Measurements from ENCODE around the gene NEGR1.

The NEGR1 gene

DNA sequence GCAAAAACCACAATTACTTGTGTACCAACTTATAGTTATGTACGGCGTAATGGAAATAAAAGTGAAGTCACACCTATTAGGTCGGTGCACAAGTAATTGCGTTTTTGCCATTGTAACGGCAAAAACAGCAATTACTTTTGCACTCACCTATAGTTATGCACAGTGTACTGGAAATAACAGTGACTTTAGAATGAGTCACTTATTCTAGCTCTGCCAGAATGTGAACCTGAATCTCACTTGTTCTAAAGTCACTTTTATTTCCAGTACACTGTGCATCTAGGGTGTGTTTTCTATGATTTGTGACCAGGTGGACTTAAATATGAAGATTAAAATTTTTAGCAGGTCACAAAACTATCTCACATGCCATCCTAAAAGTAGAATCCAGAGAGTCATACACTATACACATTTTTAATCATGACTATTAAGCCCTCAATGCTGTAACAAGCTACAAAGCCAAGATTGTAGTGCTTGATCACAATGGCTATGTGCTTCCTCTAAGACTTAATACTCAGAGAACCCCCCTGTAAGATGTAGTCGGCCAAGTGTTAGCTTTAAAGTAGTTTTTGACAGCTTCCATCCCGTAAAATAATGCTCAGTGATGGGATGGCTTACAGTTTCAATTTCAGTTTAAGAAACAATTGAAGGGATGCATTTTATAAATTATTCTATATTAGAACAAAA lies 218.8 kb downstream of the NEGR1 start:
- H3K4me3 ChIP-seq (ENCODE audit: low read length), result no peak overlapping the region
- no peak for DNase-seq (ENCODE audit: low read depth, low spot score)

DNA sequence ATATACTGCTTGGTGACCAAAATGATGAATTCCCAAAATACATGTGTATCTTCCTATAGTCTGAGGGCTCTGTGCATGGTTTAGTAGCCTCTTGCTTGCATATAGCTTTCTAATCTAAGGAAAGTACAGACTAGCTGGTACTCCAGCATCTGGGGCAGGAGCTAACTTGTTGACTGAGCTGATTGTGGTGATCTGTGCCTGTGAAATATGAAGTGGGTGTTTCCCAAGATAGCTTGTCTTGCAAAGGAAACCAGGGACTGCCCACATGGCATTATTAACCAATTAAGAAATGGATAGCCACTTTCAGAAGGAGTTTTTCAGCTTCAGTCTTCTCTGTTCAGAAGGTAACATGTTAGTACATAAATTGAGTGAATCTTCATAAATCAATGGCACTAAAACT lies 219.8 kb downstream of the NEGR1 start:
- DNase-seq (ENCODE audit: low read depth, low spot score), result no peak
- no peak overlapping the region for H3K4me3 ChIP-seq (ENCODE audit: low read length)

DNA sequence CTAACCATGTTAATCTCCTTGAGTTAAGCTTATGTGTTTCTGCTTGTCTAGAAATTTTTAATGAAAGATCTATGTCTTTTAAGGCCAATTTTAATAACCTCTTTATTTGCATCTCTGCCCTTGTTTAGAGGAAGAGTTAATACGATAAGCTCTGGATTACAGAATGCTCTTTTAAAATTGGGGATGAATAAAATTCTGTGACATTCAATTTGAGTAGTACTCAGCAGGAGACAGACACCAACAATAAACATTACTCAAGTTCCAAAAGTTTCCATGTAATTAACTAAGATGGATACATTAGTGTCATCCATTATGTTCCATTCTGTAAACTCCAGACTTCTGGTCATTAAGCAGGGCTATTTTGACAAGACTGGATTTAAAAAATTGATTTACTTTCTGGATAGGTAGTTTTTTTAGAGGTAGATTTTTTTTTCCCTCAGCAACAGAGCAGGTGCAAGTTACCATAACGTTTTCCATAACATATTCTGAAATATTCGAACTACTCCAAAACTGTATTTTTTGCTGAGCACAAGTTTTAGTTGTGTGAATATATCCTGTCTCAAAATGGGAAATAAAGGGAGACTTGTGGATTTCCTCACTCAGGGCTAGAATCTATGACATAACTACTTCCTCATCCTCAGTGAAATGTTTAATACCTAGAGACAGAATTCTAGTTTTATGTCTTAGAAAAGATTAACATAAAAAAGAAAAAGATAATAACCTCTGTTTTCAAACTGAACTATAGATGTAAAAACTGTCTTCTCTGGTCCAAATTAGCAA lies 221.7 kb downstream of the NEGR1 start:
- no peak overlapping the region for H3K4me3 ChIP-seq (ENCODE audit: low read length)
- DNase-seq (ENCODE audit: low read depth, low spot score), result no peak

DNA sequence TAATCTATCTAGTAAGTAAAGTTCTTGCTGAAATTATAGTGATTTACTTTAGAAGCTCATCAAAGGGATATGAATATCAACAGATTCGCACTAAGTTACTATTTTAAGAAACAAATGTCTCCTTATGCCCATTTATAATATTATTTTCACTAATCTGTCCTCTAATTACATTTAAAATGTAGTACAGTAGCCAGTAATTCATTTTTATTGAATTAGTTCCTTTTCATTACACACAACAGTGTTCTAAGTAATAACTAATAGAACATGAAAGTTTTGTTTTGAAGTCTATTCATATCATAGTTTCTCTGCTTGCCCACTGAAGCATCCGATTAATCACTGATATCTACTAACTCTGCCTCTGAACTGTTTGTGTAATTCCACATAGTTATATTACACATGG lies 225.8 kb downstream of the NEGR1 start:
- no peak overlapping the region for H3K4me3 ChIP-seq (ENCODE audit: low read length)
- no peak for DNase-seq (ENCODE audit: low read depth, low spot score)

DNA sequence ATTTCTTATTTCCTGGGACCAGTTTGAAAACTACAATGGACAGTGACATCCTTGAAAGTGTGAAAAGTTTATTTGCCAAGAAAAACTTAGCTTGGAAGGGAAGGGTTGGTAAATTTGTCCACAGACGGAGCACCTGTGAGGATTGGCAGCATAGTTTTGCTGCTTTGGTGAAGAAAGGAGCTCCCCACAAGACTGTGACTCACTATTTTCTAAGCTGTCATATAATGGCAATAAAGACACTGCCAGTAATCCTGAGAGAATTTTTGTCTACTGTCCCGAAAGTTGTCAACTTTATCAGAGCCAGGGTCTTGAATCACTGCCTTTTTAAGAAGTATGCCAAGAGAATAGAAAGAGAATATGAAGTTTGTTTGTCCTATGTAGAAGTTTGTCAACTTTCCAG lies 230.8 kb downstream of the NEGR1 start:
- no peak overlapping the region for H3K4me3 ChIP-seq (ENCODE audit: low read length)
- no peak for DNase-seq (ENCODE audit: low read depth, low spot score)

DNA sequence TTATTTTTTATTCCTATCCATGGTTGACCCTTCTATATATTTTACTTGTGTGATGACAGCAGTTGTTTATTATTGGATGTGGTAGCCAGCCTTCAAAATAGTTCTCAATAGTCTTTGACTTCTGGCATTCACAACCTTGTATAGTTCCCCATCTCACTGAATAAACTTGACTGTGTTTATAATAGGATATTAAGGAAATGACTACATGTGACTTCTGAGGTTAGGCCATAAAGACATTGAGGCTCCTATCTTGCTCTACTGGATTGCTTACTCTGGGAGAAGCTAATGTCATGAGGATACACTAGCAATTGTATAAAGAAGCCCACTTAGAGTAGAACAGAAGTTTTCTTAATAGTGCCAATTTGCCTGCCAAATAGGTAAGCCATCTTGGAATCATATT lies 231.8 kb downstream of the NEGR1 start:
- no peak for DNase-seq (ENCODE audit: low read depth, low spot score)
- no peak overlapping the region for H3K4me3 ChIP-seq (ENCODE audit: low read length)

DNA sequence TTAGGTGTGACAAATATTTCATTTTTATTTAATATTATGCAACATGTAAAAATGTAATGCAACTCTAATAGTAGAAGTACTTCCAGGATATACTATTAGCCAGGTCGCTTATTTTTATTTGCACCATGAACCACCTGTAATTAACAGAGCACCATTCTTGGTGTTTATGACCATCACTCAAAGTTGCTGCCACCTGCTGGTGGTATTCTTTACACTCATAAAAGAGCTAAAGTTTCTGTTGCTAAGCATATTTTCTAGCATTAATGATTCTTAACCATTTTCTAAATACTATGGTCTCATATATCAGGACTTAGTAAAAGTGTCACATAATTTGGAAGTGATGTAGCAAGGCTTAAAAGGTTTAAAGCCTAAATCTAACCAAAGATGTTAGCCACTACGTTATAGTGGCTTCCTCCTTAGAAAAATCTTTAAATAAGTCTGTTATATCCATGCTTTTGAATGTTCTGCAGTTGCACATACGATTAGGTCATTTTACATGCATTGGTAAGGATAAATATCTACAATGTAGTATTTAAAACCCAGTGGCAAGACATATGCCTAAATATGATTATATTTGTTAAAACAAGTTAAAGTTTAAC lies 244.5 kb downstream of the NEGR1 start:
- no peak overlapping the region for H3K4me3 ChIP-seq (ENCODE audit: low read length)
- peak; percentile 49 for DNase-seq (ENCODE audit: low read depth, low spot score)

DNA sequence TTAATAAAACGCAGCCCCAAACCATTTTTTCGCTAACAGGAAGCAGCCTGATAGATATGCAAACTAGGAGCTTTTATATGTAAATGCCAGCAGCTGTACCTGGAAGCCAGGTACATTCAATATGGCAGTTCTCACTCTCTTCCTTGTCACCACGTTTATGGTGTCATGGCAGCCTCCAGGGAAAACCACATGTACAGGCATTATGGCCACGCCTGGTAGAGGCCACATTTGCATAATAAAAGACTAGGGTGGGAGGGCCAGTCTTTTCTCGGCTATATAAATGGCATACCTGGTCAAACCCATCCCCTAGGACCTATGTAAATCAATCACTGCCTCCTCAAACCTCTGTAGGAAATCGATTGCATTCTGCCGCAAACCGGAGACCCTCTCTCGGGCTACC lies 247.5 kb downstream of the NEGR1 start:
- H3K4me3 ChIP-seq (ENCODE audit: low read length), result no peak overlapping the region
- no peak for DNase-seq (ENCODE audit: low read depth, low spot score)

DNA sequence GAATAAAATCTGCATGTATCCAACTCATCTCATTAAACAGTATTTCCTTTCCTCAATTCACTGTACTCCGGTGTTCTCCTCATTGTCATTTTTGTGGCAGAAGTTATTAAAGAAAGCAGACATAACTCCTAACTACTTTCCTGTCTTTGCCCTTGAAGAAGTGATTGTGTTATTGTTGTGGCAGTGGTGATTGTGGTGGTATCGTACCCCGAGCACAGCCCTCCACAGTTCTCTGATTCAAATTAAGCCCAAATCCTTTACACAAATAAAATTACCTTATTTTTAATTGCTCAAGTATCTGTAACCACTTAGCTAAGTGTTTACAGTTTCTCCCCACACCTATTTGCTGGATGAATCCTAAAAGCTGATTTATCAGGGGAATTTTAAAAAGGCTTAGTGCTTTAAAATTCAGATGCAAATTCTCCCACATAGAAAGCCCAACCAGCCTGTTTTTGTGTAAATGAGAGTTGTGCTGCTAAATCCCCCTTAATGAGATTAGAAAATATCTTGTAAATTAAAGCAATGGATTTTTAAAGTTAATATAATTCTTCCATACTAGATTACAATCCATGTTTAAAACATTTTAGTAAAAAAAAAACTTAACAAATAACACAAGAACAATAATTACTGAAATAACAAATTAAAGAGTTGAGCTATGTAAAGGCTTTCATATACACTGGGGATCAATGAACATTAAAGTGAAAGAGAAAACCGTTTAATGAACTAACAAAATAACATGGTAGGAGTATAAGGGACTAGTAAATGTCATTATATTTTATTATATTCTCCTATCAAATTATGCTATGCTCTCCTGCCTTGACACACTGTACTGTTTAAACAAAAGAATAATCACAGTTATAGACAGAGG lies 259.0 kb downstream of the NEGR1 start:
- H3K4me3 ChIP-seq (ENCODE audit: low read length), result no peak overlapping the region
- DNase-seq (ENCODE audit: low read depth, low spot score), result no peak

DNA sequence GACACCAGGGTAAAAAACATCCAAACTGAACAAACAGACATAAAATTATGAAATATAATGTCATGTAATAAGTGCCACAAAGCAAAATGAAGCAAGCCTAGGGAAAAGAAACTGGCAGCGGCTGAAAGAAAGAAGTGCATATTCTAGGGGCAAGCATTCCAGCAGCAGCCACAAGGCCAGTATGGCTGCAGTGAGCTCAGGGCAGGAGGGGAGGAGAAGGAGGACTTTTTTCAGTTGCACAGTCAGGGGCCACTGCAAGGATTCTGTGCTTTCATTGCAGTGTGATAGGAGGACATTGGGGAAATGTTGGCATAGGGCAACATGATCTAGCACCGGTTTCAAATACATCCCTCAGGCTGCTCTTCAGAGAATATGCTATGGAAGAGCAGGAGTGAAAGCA lies 263.8 kb downstream of the NEGR1 start:
- no peak overlapping the region for H3K4me3 ChIP-seq (ENCODE audit: low read length)
- no peak for DNase-seq (ENCODE audit: low read depth, low spot score)

DNA sequence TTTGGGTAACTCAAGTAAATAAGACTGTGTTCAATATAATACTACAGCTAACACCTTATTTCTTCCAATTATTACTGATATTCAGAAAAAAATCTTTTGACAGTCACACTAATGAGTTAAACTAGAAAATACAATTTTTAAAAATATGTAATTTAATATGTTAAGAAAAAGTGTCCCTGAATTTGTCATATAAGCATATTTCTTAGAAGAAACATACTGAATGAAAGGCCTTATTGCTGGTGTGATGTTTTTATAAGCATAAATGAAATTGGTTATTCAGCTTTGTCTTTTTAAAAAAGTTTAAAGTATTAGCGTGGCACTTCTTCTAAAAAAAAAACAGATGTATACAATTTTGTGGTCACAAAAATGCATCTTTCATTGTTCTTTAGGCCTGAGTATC lies 267.3 kb downstream of the NEGR1 start:
- no peak for DNase-seq (ENCODE audit: low read depth, low spot score)

DNA sequence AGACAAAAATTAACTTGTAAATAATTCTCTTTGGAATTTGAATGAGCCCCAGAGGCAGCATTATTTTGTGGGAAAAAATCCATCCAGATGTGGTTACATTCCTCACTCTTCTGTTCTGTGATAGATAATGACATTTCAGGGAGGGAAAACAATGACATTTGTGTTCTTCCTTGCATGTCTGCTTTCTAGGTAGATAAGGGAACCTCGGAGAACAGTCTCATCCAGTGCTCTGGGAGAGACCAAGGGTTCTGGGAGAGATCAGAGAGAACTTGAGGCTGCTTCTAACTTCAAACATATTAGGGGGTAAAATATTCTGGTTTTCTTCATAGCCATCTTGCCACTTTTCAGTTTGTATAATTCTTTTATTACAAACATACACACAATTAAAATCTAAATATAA lies 269.2 kb downstream of the NEGR1 start:
- DNase-seq (ENCODE audit: low read depth, low spot score), result no peak
- H3K4me3 ChIP-seq (ENCODE audit: low read length), result no peak overlapping the region

More for the DNA sequence above, 267.3 kb downstream of the NEGR1 start:
- no peak overlapping the region for H3K4me3 ChIP-seq (ENCODE audit: low read length)

DNA sequence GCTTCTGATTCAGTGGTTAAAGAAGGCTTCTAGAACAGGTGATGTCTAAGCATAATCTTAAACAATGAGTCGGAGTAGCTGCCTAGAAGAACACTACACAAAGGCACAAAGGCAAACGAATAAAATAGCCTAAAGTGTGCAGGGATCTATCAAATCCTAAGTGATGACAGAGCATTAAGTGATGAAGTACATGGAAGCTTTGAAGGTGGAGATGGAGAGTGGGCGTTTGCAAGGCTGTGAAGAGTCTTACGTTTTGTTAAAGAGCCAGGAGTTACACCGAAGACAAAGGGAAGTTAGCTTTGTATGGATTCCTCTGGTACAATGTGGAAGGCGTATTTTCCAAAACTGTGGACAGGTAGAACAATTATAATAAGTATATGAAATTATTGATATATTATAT lies 270.6 kb downstream of the NEGR1 start:
- no peak overlapping the region for H3K4me3 ChIP-seq (ENCODE audit: low read length)
- DNase-seq (ENCODE audit: low read depth, low spot score), result no peak

DNA sequence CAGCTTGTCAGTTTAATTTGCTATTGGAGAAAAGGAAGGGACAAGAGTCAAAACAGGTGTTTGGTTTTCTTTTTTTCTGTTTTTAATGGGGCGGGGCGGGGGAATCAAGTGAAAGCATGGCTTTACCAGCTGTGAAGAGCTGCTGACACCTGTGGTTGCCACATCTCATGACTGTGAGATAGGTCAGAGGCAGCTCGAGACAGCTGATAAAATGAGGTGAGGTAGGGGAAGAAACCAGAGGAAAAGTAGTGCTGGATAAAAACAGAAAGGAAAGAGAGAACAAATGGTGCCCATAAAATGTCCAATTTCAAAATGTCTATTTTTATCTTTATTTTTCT lies 272.3 kb downstream of the NEGR1 start:
- no peak overlapping the region for H3K4me3 ChIP-seq (ENCODE audit: low read length)
- DNase-seq (ENCODE audit: low read depth, low spot score), result no peak

DNA sequence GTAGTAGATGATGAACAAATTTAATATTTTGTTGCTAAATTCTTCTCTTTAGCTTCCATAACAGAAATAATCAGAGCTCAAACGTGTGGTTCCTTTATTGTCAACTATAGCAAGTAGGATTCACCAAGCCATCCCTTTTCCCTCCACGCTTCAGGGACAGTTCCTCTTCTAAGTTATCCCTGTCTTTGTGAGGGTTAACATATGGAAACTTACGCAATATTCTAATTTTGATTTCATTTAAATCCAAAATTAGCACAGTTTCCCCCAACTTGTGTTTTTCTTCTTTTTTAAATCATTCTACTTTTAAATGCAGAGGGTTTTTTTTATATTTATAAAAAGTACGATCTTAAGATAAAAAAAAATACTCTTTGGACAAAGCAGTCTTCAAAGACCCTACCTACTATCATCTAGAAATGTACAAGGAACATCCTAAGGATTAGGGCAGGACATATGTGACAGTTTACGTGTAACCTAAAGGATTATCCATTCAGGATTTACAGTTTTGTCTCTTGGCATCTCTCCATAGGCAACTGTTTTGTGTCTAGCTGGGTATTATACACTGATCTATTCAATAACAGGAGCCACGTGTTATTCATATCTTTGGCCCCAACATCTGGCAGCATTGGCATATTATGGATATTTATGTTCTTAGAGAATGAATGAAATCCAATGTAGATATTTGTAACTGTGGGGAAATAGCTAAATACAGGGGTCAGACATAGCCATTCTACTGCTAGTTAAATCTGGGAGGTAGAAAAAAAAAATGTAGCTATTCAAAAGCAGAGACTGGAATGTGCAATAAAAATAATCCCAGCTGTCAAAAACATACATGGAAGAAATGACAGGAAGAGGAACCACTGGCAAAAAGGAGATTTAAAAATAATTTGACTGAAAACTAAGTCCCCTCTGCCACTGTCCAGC lies 272.9 kb downstream of the NEGR1 start:
- H3K4me3 ChIP-seq (ENCODE audit: low read length), result no peak overlapping the region
- no peak for DNase-seq (ENCODE audit: low read depth, low spot score)

DNA sequence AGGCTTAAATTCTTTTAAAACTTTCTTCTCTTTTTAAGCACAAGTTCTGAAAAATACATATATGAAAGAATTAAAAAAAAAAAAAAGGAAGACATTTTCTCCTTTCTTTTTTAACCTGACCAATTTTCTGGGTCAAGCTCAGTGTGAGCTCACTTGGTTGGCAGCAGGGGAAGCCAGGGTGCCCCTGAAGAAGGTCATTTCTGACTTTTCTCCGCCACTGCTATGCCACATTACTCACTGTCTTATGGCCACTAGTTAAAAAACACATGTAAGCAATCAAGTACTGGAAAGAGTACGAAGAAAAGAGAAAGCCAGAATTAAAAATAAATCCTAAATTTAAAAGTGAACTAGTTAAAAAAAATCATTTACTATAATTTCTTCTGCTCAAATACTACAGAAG lies 275.0 kb downstream of the NEGR1 start:
- H3K4me3 ChIP-seq (ENCODE audit: low read length), result no peak overlapping the region
- no peak for DNase-seq (ENCODE audit: low read depth, low spot score)

DNA sequence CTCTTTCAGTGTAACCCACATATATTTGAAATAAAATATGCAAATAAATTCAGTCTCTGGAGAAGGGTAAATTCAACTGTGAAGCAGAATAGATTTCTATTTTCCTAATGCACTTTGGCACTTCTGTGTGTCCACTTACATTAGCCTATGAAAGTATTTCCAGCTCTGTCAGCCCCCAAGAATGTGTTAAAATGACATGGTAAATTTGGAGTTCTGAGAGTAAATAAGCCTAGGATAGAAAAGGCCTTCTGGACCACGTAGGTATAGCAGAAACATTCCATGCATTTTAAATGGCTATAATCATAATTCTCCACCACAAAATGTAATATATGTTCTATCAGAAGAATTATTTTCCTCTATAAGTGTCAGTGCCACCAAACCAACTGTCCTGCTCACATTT lies 276.2 kb downstream of the NEGR1 start:
- DNase-seq (ENCODE audit: low read depth, low spot score), result no peak
- no peak overlapping the region for H3K4me3 ChIP-seq (ENCODE audit: low read length)

DNA sequence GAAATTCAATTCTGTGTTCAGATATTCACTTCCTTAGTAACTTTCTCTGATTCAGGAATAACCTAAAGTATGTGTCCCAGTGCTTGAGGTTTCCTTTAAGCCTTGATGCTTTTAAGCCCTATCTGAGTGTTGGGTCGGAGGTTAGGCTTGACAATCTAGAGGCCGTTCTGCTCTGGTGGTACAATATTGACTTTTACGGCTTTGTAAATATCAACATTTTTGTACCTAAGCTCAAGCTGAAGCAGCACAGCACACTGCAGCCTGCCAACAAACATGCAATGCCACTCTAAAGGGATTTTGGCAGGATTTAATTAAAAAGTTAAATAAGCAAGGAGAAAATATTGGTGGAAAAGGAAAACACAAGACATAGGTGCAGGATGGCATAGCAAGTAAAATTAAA lies 279.2 kb downstream of the NEGR1 start:
- DNase-seq (ENCODE audit: low read depth, low spot score), result no peak
- no peak overlapping the region for H3K4me3 ChIP-seq (ENCODE audit: low read length)

DNA sequence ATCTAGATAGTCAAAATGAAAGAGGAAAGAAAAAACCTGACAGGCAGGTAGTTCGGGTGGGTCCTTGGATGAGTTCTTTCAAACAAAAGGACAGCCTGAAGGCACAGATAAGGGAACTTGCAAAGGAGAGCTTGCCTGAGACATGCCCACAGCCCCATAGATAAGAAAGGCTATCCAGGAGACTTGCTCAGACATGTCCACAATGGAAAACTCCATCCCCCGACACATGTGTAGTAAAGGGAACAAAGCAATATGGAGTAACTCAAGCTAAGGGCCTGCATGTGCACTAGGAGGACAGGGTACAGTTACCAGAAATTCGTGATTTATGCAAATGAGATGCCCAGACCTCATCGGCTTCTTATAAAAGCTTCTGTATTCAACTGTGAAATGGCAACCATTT lies 281.5 kb downstream of the NEGR1 start:
- no peak overlapping the region for H3K4me3 ChIP-seq (ENCODE audit: low read length)
- no peak for DNase-seq (ENCODE audit: low read depth, low spot score)

Measured in Jurkat, Clone E6-1 (cell line).